GM06990 (cell line): ENCODE data around the gene CFAP47.
"Not testable (repeated sequence)": the region's sequence is repeated elsewhere in the genome, so short reads cannot be mapped to it uniquely, and the experiment has no call there.

Source experiments
- DNase-seq: peaks from one replicate; pipeline ENCODE4 v3.0.0-alpha.2; 2011; ENCODE audit not compliant: insufficient read length; ENCODE audit errors: extremely low read depth
- H3K27me3 ChIP-seq: replicated peaks from 2 replicates; pipeline ENCODE4 v1.6.0; 2011; ENCODE audit warnings: low read length; ENCODE audit not compliant: control insufficient read depth, insufficient read depth
- H3K36me3 ChIP-seq: 2 replicates; pipeline ENCODE4 v1.5.1; 2011; ENCODE audit warnings: low read length; ENCODE audit not compliant: control insufficient read depth, insufficient read depth
- H3K4me3 ChIP-seq: replicated peaks from 2 replicates; pipeline ENCODE4 v1.5.1; 2011; ENCODE audit warnings: low read depth, mild to moderate bottlenecking, control low read depth, low read length
- TF ChIP-seq, protein P1 (sequence below): IDR thresholded peaks from 2 replicates; pipeline ENCODE4 v1.5.1; 2011; ENCODE audit warnings: low read length, control low read depth, mild to moderate bottlenecking, inconsistent platforms; ENCODE audit not compliant: insufficient read depth, poor library complexity, severe bottlenecking

CFAP47 gene

DNA sequence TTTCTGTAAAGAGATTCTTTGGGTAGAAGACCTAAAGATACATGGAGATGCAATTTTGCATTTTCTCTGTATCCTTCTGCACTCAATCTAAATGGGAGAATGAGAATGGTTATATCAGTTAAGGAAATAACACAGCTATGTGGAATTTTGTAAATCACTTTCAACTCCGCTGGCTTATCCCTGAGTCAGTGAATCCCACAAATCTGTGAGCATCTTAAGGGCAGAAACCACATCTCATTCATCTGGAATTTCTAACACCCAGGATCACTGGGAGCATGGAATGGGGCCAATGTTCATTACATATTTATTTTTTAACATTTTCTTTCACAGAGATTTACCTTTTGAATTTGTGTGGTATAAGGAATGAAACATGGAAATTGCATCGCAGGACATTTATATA is 167.8 kb downstream of the CFAP47 start:
- no peak overlapping the region for H3K4me3 ChIP-seq
- TF ChIP-seq, protein P1, sequence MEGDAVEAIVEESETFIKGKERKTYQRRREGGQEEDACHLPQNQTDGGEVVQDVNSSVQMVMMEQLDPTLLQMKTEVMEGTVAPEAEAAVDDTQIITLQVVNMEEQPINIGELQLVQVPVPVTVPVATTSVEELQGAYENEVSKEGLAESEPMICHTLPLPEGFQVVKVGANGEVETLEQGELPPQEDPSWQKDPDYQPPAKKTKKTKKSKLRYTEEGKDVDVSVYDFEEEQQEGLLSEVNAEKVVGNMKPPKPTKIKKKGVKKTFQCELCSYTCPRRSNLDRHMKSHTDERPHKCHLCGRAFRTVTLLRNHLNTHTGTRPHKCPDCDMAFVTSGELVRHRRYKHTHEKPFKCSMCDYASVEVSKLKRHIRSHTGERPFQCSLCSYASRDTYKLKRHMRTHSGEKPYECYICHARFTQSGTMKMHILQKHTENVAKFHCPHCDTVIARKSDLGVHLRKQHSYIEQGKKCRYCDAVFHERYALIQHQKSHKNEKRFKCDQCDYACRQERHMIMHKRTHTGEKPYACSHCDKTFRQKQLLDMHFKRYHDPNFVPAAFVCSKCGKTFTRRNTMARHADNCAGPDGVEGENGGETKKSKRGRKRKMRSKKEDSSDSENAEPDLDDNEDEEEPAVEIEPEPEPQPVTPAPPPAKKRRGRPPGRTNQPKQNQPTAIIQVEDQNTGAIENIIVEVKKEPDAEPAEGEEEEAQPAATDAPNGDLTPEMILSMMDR: no peak
- H3K36me3 ChIP-seq: no peaks in the 10 kb centered on the region
- no peaks in the 10 kb centered on the region for H3K27me3 ChIP-seq
- no peak for DNase-seq

DNA sequence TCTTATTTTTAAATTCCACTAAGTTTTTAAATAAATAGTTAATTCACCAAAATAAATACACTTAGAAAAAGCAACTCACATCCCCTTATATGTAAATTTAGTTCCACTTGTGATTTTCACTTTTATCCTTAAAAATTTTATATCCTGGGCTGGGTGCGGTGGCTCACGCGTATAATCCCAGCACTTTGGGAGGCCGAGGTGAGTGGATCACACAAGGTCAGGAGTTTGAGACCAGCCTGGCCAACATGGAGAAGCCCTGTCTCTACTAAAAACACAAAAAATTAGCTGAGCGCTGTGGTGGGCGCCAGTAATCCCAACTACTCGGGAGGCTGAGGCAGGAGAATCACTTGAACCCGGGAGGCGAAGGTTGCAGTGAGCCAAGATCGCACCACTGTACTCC is 169.4 kb downstream of the CFAP47 start:
- DNase-seq, H3K4me3 ChIP-seq: not testable (repeated sequence)

GRCh38 chrX:36102425-36102824 is 182.9 kb downstream of the CFAP47 start:
- DNase-seq: no peak
- TF ChIP-seq, protein P1: no peak
- Histone ChIP-seq H3K4me3 (no peak overlapping the region), H3K36me3 (no peaks in the 10 kb centered on the region), H3K27me3 (no peaks in the 10 kb centered on the region)

More for the DNA sequence above, 169.4 kb downstream of the CFAP47 start:
- H3K36me3 ChIP-seq, H3K27me3 ChIP-seq: not testable (repeated sequence)

DNA sequence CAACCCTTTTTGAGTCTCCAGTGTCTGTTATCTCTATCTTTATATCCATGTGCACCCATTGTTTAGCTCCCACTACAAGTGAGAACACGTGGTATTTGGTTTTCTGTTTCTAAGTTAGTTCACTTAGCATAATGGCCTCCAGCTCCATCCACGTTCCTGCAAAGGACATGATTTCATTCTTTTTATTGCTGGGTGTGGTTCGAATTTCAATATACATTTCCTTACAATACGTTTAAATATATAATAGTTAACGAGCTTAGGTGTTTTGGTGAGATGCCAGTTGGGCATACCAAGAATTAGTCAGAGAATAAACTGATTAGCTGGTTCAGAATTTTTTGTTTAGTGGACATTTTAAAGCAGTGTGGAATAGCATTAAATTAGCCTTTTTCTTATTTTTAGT is 196.7 kb downstream of the CFAP47 start:
- H3K4me3 ChIP-seq: no peak overlapping the region
- TF ChIP-seq, protein P1: no peak
- no peaks in the 10 kb centered on the region for H3K27me3 ChIP-seq
- no peaks in the 10 kb centered on the region for H3K36me3 ChIP-seq
- DNase-seq: no peak

- no peaks in the 10 kb centered on the region for H3K27me3 ChIP-seq
- DNase-seq: no peak
- TF ChIP-seq, protein P1: no peak
- no peaks in the 10 kb centered on the region for H3K36me3 ChIP-seq
- no peak overlapping the region for H3K4me3 ChIP-seq
Observed at GRCh38 chrX:36159254-36159653, 239.7 kb downstream of the CFAP47 start.

DNA sequence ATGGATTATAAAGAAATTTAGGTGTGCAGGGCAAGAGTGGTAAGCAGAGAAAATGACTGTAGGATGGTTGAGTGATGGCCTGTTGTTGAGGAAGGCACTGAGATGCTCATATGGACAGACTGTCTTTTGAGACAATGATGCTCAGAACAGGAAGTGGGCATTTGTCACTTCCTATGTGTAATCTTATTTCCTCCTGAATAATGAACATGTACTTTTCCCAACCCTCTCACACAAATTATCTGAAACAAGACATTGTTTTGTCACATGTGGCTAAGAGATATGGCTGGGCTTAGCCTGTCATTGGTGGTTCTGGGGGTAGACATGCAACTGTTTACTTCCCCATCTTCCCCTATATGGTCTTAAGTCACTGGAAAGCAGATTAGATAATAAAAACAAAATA is 240.5 kb downstream of the CFAP47 start:
- TF ChIP-seq, protein P1: no peak
- no peaks in the 10 kb centered on the region for H3K27me3 ChIP-seq
- no peaks in the 10 kb centered on the region for H3K36me3 ChIP-seq
- DNase-seq: no peak
- no peak overlapping the region for H3K4me3 ChIP-seq
